Measurements from ENCODE around the gene ASTL.

ASTL gene

GRCh38 chr2:96129528-96130120 is 8.7 kb downstream of the ASTL start:
- DNase-seq (ENCODE audit: low spot score), result no peak

GRCh38 chr2:96128456-96128855 is 9.8 kb downstream of the ASTL start:
- DNase-seq (ENCODE audit: low spot score), result no peak

- no peak for DNase-seq (ENCODE audit: low spot score)
Measured at GRCh38 chr2:96124406-96125265, 13.7 kb downstream of the ASTL start.

- no peak for DNase-seq (ENCODE audit: low spot score)
Measured at GRCh38 chr2:96123936-96124335, 14.4 kb downstream of the ASTL start.

- no peak for DNase-seq (ENCODE audit: low spot score)
Measured at GRCh38 chr2:96123290-96123689, 15.0 kb downstream of the ASTL start.

GRCh38 chr2:96122391-96122790 is 15.9 kb downstream of the ASTL start:
- no peak for DNase-seq (ENCODE audit: low spot score)

GRCh38 chr2:96121414-96121813 is 16.9 kb downstream of the ASTL start:
- no peak for DNase-seq (ENCODE audit: low spot score)

GRCh38 chr2:96120991-96121390 is 17.3 kb downstream of the ASTL start:
- no peak for DNase-seq (ENCODE audit: low spot score)

- DNase-seq (ENCODE audit: low spot score), result no peak
Measured at GRCh38 chr2:96120091-96120720, 18.1 kb downstream of the ASTL start.

GRCh38 chr2:96119389-96119751 is 18.9 kb downstream of the ASTL start:
- no peak for DNase-seq (ENCODE audit: low spot score)

- DNase-seq (ENCODE audit: low spot score), result no peak
Measured at GRCh38 chr2:96118698-96119388, 19.5 kb downstream of the ASTL start.

GRCh38 chr2:96117701-96118588 is 20.4 kb downstream of the ASTL start:
- DNase-seq (ENCODE audit: low spot score), result no peak

GRCh38 chr2:96116879-96117533 is 21.3 kb downstream of the ASTL start:
- peak; percentile 42 for DNase-seq (ENCODE audit: low spot score)

- DNase-seq (ENCODE audit: low spot score), result no peak
Measured at GRCh38 chr2:96116424-96116878, 21.9 kb downstream of the ASTL start, which contains the start of gene ADRA2B. TSS of gene ADRA2B (minus strand) at chr2:96116571. CDS start at chr2:96116149, 422 bp downstream.

GRCh38 chr2:96115631-96116423 is 22.5 kb downstream of the ASTL start:
- no peak for DNase-seq (ENCODE audit: low spot score)

- DNase-seq (ENCODE audit: low spot score), result no peak
Measured at GRCh38 chr2:96114903-96115581, 23.3 kb downstream of the ASTL start.

- no peak for DNase-seq (ENCODE audit: low spot score)
Measured at GRCh38 chr2:96114546-96114902, 23.8 kb downstream of the ASTL start.

- DNase-seq (ENCODE audit: low spot score), result no peak
Measured at GRCh38 chr2:96113951-96114350, 24.4 kb downstream of the ASTL start.

- DNase-seq (ENCODE audit: low spot score), result no peak
Measured at GRCh38 chr2:96113367-96113677, 25.0 kb downstream of the ASTL start.
